HG03097 (cell line): Measurements from ENCODE around the gene CIB2.

Source experiments
- ATAC-seq: cut with Tn5 transposase; IDR thresholded peaks from one replicate; pipeline ENCODE4 v1.9.1; 2021; ENCODE audit not compliant: unreplicated experiment, low FRiP score

Gene CIB2

GRCh38 chr15:78069462-78070029 lies 61.7 kb downstream of the CIB2 start:
- ATAC-seq = no peak

GRCh38 chr15:78069052-78069414 lies 62.2 kb downstream of the CIB2 start:
- ATAC-seq = peak; percentile 2

GRCh38 chr15:78067328-78068228 lies 63.7 kb downstream of the CIB2 start:
- no peak for ATAC-seq

- no peak for ATAC-seq
These were observed 65.0 kb downstream of the CIB2 start for GRCh38 chr15:78065973-78066946.

GRCh38 chr15:78065284-78065872 lies 65.9 kb downstream of the CIB2 start:
- no peak for ATAC-seq

- ATAC-seq = no peak
These were observed 66.7 kb downstream of the CIB2 start for GRCh38 chr15:78064544-78064943.

GRCh38 chr15:78063970-78064385 lies 67.3 kb downstream of the CIB2 start:
- ATAC-seq = no peak

- no peak for ATAC-seq
These were observed 68.0 kb downstream of the CIB2 start for GRCh38 chr15:78063217-78063616.

GRCh38 chr15:78061963-78062427 lies 69.2 kb downstream of the CIB2 start:
- no peak for ATAC-seq

- ATAC-seq = no peak
These were observed 71.0 kb downstream of the CIB2 start for GRCh38 chr15:78060232-78060631.

- ATAC-seq = no peak
These were observed 72.0 kb downstream of the CIB2 start for GRCh38 chr15:78059110-78059839.

GRCh38 chr15:78058401-78058935 lies 72.8 kb downstream of the CIB2 start:
- no peak for ATAC-seq

- ATAC-seq = no peak
These were observed 73.4 kb downstream of the CIB2 start for GRCh38 chr15:78057803-78058202.

GRCh38 chr15:78056714-78057269 lies 74.5 kb downstream of the CIB2 start:
- ATAC-seq = no peak

- ATAC-seq = no peak
These were observed 75.1 kb downstream of the CIB2 start for GRCh38 chr15:78055919-78056713.

- no peak for ATAC-seq
These were observed 76.3 kb downstream of the CIB2 start for GRCh38 chr15:78054966-78055365.
